Esophagus squamous epithelium (tissue), 5 donors: ENCODE results near the gene MRPS10. TPM values are rescaled to one million over a fixed set of nuclear protein-coding genes. Genes with fewer than 3 reads are reported as not detected.

Experiments used
- DNase-seq: peaks from one replicate; lab custom pipeline; 2025; lab: John Stamatoyannopoulos, UW
- H3K27ac ChIP-seq, 4 donors: fragments of 200-600 bp; sonication (generic); one replicate each; pipeline ENCODE4 v1.5.1; 2016 to 2019; ENCODE audit warnings: mild to moderate bottlenecking in 1 of 4
- H3K27me3 ChIP-seq, 4 donors: fragments of 200-600 bp; sonication (generic); 1 replicate in 3 of 4; 2 replicates in 1 of 4; pipeline versions ENCODE4 v1.5.1 to v1.6.0; 2017 to 2021; ENCODE audit warnings: antibody characterized with exemption in 1 of 4
- H3K36me3 ChIP-seq, 3 donors: fragments of 200-600 bp; sonication (generic); one replicate each; pipeline ENCODE4 v1.5.1; 2016 to 2019
- H3K4me1 ChIP-seq, 3 donors: fragments of 200-600 bp; sonication (generic); one replicate each; pipeline ENCODE4 v1.5.1; 2017 to 2019
- H3K4me3 ChIP-seq, 4 donors: fragments of 200-600 bp; sonication (generic); 1 replicate in 3 of 4; 2 replicates in 1 of 4; pipeline ENCODE4 v1.5.1; 2016 to 2019; ENCODE audit warnings: mild to moderate bottlenecking in 2 of 4, moderate library complexity in 1 of 4
- H3K9me3 ChIP-seq, 3 donors: fragments of 200-600 bp; sonication (generic); one replicate each; pipeline ENCODE4 v1.5.1; 2016 to 2019
- POLR2A ChIP-seq, 4 donors: fragments of 450-650 bp; IDR thresholded peaks; one replicate each; pipeline ENCODE4 v1.6.1; 2017; ENCODE audit warnings: antibody characterized with exemption in 4 of 4, mild to moderate bottlenecking in 4 of 4, moderate library complexity in 3 of 4
- WGBS, 2 donors: methylation state at CpG; one replicate each; pipeline ENCODE4 v1.1.5; 2018; 5-methylcytosine and 5-hydroxymethylcytosine counted together
- intact Hi-C: fragments of 100-400 bp; cut with DNase I; formaldehyde crosslinking; loops from one replicate; pipeline ENCODE4 v1.15.0; 2022
- total RNA-seq, 4 donors: library from RNA; depleted of rRNA; stranded (reverse); fragments of >200 nt; gene quantifications; one replicate each; pipeline ENCODE4 v1.1.0, GENCODE V29; 2016
- TF ChIP-seq, protein P1 (sequence below), 6 experiments: fragments of 450-650 bp in 4 of 6; fragments of 200-600 bp in 2 of 6; sonication (generic) in 2 of 6; IDR thresholded peaks; one replicate each; pipeline ENCODE4 v1.5.1; 2016 to 2019; ENCODE audit warnings: antibody characterized with exemption in 6 of 6, mild to moderate bottlenecking in 4 of 6, moderate library complexity in 4 of 6
- donor health status: DM: yes; HTN: yes; CAD: no.

The MRPS10 gene
- total RNA-seq, 4 donors from 2014 or later, result 40.3 to 70.3 (median 46.2) TPM

DNA sequence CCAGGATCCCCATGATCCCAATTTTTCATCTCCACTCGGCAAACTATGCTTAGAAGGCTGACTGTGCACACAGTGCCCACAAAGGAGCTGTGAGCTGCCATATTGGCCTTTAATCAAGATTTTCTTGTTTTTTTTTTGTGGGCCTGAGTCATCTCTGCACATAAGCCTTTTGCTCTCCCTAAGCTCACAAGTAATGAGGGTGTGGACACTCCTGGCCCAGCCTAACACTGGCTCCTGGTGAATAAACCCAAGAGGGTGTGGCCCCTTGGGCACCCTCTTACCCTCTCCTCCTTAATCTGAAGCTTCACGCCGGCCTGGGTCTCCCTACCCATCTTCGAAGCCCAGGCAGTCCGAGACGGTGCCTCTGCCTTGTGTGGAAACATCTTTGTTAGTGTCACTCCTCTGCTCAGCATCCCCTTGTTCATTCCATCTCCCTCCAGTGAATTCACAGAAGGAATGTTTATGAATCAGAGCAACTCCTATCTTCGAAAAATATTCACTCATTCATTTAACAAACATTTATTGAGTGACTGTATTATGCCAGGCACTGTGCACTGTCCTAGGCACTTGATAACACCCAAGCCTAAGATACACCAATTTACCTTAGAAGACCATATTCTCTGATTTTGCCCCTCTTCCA lies 22.2 kb upstream of the MRPS10 start:
- no peak for DNase-seq
- intact Hi-C loops, result no loop called here
- peaks cover 0 to 77% (median 0%) of the 10 kb centered on the region in 3 donors for H3K36me3 ChIP-seq
- no peak for TF ChIP-seq POLR2A (IDR thresholded peaks at IDR 0.05)
- TF ChIP-seq, protein P1, sequence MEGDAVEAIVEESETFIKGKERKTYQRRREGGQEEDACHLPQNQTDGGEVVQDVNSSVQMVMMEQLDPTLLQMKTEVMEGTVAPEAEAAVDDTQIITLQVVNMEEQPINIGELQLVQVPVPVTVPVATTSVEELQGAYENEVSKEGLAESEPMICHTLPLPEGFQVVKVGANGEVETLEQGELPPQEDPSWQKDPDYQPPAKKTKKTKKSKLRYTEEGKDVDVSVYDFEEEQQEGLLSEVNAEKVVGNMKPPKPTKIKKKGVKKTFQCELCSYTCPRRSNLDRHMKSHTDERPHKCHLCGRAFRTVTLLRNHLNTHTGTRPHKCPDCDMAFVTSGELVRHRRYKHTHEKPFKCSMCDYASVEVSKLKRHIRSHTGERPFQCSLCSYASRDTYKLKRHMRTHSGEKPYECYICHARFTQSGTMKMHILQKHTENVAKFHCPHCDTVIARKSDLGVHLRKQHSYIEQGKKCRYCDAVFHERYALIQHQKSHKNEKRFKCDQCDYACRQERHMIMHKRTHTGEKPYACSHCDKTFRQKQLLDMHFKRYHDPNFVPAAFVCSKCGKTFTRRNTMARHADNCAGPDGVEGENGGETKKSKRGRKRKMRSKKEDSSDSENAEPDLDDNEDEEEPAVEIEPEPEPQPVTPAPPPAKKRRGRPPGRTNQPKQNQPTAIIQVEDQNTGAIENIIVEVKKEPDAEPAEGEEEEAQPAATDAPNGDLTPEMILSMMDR (IDR thresholded peaks at IDR 0.05), result no peak
- H3K27me3 ChIP-seq, result no peaks in the 10 kb centered on the region
- no peak overlapping the region for H3K4me3 ChIP-seq
- peak overlapping the region; percentile 80 to 88 (median 88) for H3K27ac ChIP-seq
- WGBS, 2 donors, result 43 to 46% methylated on average over 7 of the region's 7 CpGs
- no peaks in the 10 kb centered on the region for H3K9me3 ChIP-seq
- peaks cover 5 to 52% (median 12%) of the 10 kb centered on the region in 3 donors for H3K4me1 ChIP-seq

DNA sequence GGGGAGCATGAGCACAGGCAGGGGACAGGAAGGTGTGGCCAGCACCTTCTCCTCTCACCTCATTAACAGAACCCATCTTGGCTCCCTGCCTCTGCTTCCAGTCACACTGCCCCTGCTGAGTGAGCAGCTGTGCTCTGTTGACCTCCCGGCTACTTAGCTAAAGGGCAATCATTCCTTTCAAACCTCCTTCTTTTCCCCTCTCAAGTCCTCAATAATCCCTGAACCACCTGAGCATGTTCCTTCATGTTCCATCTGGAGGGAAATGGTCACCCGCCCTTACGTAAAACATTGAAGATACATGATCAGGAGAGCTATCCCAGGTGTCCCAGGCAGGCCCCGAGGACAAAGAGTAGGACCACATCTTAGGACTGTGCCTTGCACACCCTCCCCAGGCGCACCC lies 21.7 kb upstream of the MRPS10 start:
- intact Hi-C loops, result no loop called here
- H3K4me1 ChIP-seq, result peaks cover 5 to 52% (median 12%) of the 10 kb centered on the region in 3 donors
- TF ChIP-seq, protein P1 (IDR thresholded peaks at IDR 0.05), result no peak
- TF ChIP-seq POLR2A (IDR thresholded peaks at IDR 0.05), result no peak
- H3K27ac ChIP-seq, result peak overlapping the region; percentile 80 to 88 (median 88)
- H3K27me3 ChIP-seq, result no peaks in the 10 kb centered on the region
- DNase-seq, result no peak
- H3K4me3 ChIP-seq, result no peak overlapping the region
- no peaks in the 10 kb centered on the region for H3K9me3 ChIP-seq
- 45 to 50% methylated on average over 3 to 4 of the region's 5 CpGs for WGBS, 2 donors
- peaks cover 0 to 77% (median 0%) of the 10 kb centered on the region in 3 donors for H3K36me3 ChIP-seq

DNA sequence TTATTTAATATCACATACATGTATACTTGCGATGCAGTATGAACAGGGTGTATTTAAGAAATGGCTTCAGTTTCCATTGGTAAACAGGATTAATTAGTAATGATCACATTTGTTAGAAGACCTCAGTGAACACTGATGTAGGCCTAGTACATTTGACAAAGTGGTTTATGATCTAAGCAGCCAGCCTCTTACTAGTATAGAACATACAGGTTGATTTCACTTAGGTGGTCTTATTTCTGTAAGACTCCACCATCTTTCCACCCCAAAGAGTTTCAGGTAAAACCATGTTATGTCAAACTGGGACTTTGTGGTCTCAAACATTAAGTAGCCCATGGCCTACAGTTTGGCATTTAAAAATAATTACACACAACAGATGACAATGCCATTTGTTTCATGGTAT lies 20.2 kb upstream of the MRPS10 start:
- no peak for DNase-seq
- WGBS, 2 donors, result 91 to 100% methylated on average over 1 of the region's 1 CpG
- intact Hi-C loops, result no loop called here
- Histone ChIP-seq H3K27me3 (no peaks in the 10 kb centered on the region), H3K27ac (peak overlapping the region in 3 of 4 donors; percentile 8 to 88 (median 30)), H3K4me3 (no peak overlapping the region), H3K4me1 (peaks cover 5 to 48% (median 12%) of the 10 kb centered on the region in 3 donors), H3K36me3 (peaks cover 0 to 75% (median 0%) of the 10 kb centered on the region in 3 donors), H3K9me3 (no peaks in the 10 kb centered on the region)
- TF ChIP-seq POLR2A (IDR thresholded peaks at IDR 0.05), result no peak
- TF ChIP-seq, protein P1 (IDR thresholded peaks at IDR 0.05), result no peak

DNA sequence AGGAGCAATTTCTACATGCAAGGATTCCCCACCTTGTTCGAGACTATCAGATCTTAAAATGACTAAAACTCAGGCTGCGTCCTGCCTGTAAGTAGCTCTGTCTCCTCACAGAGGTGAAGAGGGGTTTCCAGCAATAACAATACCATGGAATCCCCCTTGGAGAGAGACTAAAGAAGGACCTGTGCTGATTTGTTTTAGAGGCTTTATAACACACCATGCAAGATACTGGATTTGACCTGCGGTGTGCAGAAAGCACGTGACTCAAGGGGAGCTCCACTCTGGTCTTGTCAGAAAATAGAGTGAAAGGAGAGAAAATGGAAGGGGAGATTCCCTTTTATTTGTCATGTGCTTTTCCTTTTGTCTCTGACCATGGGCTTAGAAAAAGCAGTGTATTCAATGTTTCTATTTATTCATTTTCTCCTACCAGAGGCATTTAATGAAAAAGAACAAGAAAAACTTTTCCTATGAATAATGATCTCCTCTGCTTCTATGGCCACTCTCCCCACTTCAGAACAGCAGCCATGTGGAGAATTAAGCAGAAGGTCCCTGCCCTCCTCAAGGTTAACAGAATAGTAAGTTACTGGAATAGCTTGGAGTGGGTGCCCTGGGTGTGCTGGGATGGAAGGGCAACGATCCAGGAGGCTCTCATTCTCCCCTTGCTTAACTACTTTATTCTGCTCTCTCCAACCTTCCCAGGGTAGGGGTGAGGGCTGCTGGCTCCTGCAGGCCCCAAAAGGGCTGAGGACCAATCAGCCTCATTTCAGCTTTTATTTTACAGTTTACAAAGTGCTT lies 19.2 kb upstream of the MRPS10 start:
- peaks cover 5 to 46% (median 12%) of the 10 kb centered on the region in 3 donors for H3K4me1 ChIP-seq
- H3K4me3 ChIP-seq, result no peak overlapping the region
- 68 to 91% methylated on average over 4 to 5 of the region's 5 CpGs for WGBS, 2 donors
- intact Hi-C loops, result no loop called here
- H3K9me3 ChIP-seq, result no peaks in the 10 kb centered on the region
- TF ChIP-seq, protein P1 (IDR thresholded peaks at IDR 0.05), result no peak
- no peak for TF ChIP-seq POLR2A (IDR thresholded peaks at IDR 0.05)
- no peak for DNase-seq
- H3K27me3 ChIP-seq, result no peaks in the 10 kb centered on the region
- peaks cover 0 to 75% (median 0%) of the 10 kb centered on the region in 3 donors for H3K36me3 ChIP-seq
- peak overlapping the region in 1 of 4 donors; percentile 34 for H3K27ac ChIP-seq

DNA sequence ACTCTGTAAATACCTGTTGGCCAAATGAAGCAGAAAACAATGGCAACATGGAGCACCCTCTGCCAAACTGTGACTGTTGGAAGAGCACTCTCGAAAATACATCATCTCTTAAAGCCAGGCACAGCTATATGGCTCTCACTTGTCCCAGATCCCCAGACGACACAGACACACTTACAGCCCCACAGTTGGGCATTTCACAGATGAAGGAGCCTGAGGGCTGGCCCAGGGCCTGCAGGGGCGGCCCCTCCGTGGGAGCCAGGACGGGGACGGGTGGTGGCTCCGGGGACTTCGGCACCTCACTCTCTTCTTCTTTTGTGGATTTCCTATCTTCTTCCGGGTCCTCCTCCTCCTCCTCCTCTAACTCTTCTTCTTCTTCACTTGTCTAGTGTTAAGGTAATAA lies 18.4 kb upstream of the MRPS10 start:
- Histone ChIP-seq H3K4me3 (no peak overlapping the region), H3K27me3 (no peaks in the 10 kb centered on the region), H3K36me3 (peaks cover 0 to 75% (median 0%) of the 10 kb centered on the region in 3 donors), H3K27ac (no peak overlapping the region), H3K4me1 (peaks cover 5 to 46% (median 9%) of the 10 kb centered on the region in 3 donors), H3K9me3 (no peaks in the 10 kb centered on the region)
- WGBS, 2 donors, result 77 to 82% methylated on average over 7 to 9 of the region's 9 CpGs
- no peak for DNase-seq
- TF ChIP-seq POLR2A (IDR thresholded peaks at IDR 0.05), result no peak
- TF ChIP-seq, protein P1 (IDR thresholded peaks at IDR 0.05), result no peak
- intact Hi-C loops, result no loop called here
